ENCODE results near the gene USH2A.

The USH2A gene

GRCh38 chr1:216247937-216248336 lies 175.3 kb downstream of the USH2A start:
- Histone ChIP-seq H3K9me2 (replicated peaks; ENCODE audit: insufficient read depth, low read length) (no peaks in the 10 kb centered on the region), H3K36me3 (replicated peaks; ENCODE audit: insufficient read depth, low read length) (no peaks in the 10 kb centered on the region), H3K9ac (ENCODE audit: low read length) (no peak overlapping the region), H2AFZ (ENCODE audit: low read length) (no peak overlapping the region), H3F3A (ENCODE audit: insufficient read depth, low read length) (no peaks in the 10 kb centered on the region), H3K4me1 (ENCODE audit: low read length) (no peaks in the 10 kb centered on the region), H3K4me2 (ENCODE audit: low read depth, low read length) (no peak overlapping the region), H3K4me3 (ENCODE audit: low read length) (no peak overlapping the region), H3K9me3 (replicated peaks; ENCODE audit: insufficient read depth, low read length) (no peaks in the 10 kb centered on the region), H3K79me2 (ENCODE audit: low read length) (no peaks in the 10 kb centered on the region), H4K20me1 (ENCODE audit: insufficient read depth, low read length) (no peaks in the 10 kb centered on the region), H3K27ac (ENCODE audit: low read length) (no peak overlapping the region), H3K27me3 (replicated peaks; ENCODE audit: insufficient read depth, low read length) (no peaks in the 10 kb centered on the region)
- DNase-seq = no peak
- no peak for TF ChIP-seq CTCF (IDR thresholded peaks at IDR 0.05; ENCODE audit: low read length)
- no peak for TF ChIP-seq EZH2 (optimal IDR thresholded peaks at IDR 0.05; ENCODE audit: low read depth, low read length)
- no peak for TF ChIP-seq EZH2phosphoT487 (IDR thresholded peaks at IDR 0.05; ENCODE audit: low read length)

- Histone ChIP-seq H3K4me3 (ENCODE audit: low read length) (no peak overlapping the region), H3K4me1 (ENCODE audit: low read length) (no peaks in the 10 kb centered on the region), H2AFZ (ENCODE audit: low read length) (no peak overlapping the region), H3K9me2 (replicated peaks; ENCODE audit: insufficient read depth, low read length) (no peaks in the 10 kb centered on the region), H3K4me2 (ENCODE audit: low read depth, low read length) (no peak overlapping the region), H3K27ac (ENCODE audit: low read length) (no peak overlapping the region), H3K27me3 (replicated peaks; ENCODE audit: insufficient read depth, low read length) (no peaks in the 10 kb centered on the region), H3K36me3 (replicated peaks; ENCODE audit: insufficient read depth, low read length) (no peaks in the 10 kb centered on the region), H3F3A (ENCODE audit: insufficient read depth, low read length) (no peaks in the 10 kb centered on the region), H3K79me2 (ENCODE audit: low read length) (no peaks in the 10 kb centered on the region), H3K9ac (ENCODE audit: low read length) (no peak overlapping the region), H4K20me1 (ENCODE audit: insufficient read depth, low read length) (no peaks in the 10 kb centered on the region), H3K9me3 (replicated peaks; ENCODE audit: insufficient read depth, low read length) (no peaks in the 10 kb centered on the region)
- no peak for TF ChIP-seq EZH2 (optimal IDR thresholded peaks at IDR 0.05; ENCODE audit: low read depth, low read length)
- no peak for TF ChIP-seq CTCF (IDR thresholded peaks at IDR 0.05; ENCODE audit: low read length)
- TF ChIP-seq EZH2phosphoT487 (IDR thresholded peaks at IDR 0.05; ENCODE audit: low read length) = no peak
- DNase-seq = no peak
Measured at GRCh38 chr1:216246577-216247203, 176.6 kb downstream of the USH2A start.

GRCh38 chr1:216238844-216239243 lies 184.4 kb downstream of the USH2A start:
- Histone ChIP-seq H3K27ac (ENCODE audit: low read length) (no peak overlapping the region), H3K79me2 (ENCODE audit: low read length) (no peaks in the 10 kb centered on the region), H3K27me3 (replicated peaks; ENCODE audit: insufficient read depth, low read length) (no peaks in the 10 kb centered on the region), H3K4me3 (ENCODE audit: low read length) (no peak overlapping the region), H3K9me3 (replicated peaks; ENCODE audit: insufficient read depth, low read length) (no peaks in the 10 kb centered on the region), H3K9ac (ENCODE audit: low read length) (no peak overlapping the region), H4K20me1 (ENCODE audit: insufficient read depth, low read length) (no peaks in the 10 kb centered on the region), H3K4me1 (ENCODE audit: low read length) (no peaks in the 10 kb centered on the region), H3K36me3 (replicated peaks; ENCODE audit: insufficient read depth, low read length) (no peaks in the 10 kb centered on the region), H3K9me2 (replicated peaks; ENCODE audit: insufficient read depth, low read length) (no peaks in the 10 kb centered on the region), H2AFZ (ENCODE audit: low read length) (no peak overlapping the region), H3K4me2 (ENCODE audit: low read depth, low read length) (no peak overlapping the region), H3F3A (ENCODE audit: insufficient read depth, low read length) (no peaks in the 10 kb centered on the region)
- TF ChIP-seq EZH2phosphoT487 (IDR thresholded peaks at IDR 0.05; ENCODE audit: low read length) = no peak
- TF ChIP-seq CTCF (IDR thresholded peaks at IDR 0.05; ENCODE audit: low read length) = no peak
- no peak for TF ChIP-seq EZH2 (optimal IDR thresholded peaks at IDR 0.05; ENCODE audit: low read depth, low read length)
- no peak for DNase-seq
